Right lobe of liver (tissue), 4 donors: ENCODE results near the gene C2orf76.

Experiments
- POLR2A ChIP-seq: fragments of 450-650 bp; IDR thresholded peaks from one replicate; pipeline ENCODE4 v1.6.1; 2017; ENCODE audit warnings: antibody characterized with exemption, mild to moderate bottlenecking
- TF ChIP-seq, protein P1 (sequence below), 4 donors: fragments of 200-600 bp in 3 of 4; fragments of 450-650 bp in 1 of 4; IDR thresholded peaks; one replicate each; pipeline versions ENCODE4 v1.5.1 to v1.8.0; 2016 to 2022; ENCODE audit warnings: antibody characterized with exemption in 4 of 4, mild to moderate bottlenecking in 2 of 4
- donor health status: DM: no; HTN: no; CAD: no.
- donor health status: DM: no; HTN: no; CAD: no.
- donor health status: DM: no; HTN: yes; CAD: no.

DNA sequence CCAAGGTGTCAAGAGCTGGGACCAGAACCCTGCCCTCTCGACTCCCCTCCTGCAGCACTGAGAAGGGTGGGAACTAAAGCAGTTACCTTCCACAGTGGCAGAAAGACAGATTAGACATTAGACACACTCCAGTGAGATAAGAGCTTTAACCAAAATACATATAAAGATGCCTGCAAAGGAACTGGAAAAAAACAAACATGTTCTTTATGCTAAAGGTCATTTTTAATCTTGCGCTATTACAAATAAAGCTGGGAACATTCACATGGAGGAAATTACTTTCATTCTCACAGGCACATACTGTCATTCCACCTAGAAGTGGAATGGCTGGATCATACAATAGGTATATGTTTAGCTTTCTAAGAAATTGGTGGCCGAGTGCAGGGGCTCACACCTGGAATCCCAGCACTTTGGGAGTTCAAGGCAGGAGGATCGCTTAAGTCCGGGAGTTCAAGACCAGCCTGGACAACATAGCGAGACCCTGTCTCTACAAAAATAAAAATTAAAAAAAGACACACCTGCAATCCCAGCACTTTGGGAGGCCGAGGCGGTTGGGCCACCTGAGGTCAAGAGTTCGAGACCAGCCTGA, 41.9 kb downstream of the C2orf76 start:
- TF ChIP-seq, protein P1, sequence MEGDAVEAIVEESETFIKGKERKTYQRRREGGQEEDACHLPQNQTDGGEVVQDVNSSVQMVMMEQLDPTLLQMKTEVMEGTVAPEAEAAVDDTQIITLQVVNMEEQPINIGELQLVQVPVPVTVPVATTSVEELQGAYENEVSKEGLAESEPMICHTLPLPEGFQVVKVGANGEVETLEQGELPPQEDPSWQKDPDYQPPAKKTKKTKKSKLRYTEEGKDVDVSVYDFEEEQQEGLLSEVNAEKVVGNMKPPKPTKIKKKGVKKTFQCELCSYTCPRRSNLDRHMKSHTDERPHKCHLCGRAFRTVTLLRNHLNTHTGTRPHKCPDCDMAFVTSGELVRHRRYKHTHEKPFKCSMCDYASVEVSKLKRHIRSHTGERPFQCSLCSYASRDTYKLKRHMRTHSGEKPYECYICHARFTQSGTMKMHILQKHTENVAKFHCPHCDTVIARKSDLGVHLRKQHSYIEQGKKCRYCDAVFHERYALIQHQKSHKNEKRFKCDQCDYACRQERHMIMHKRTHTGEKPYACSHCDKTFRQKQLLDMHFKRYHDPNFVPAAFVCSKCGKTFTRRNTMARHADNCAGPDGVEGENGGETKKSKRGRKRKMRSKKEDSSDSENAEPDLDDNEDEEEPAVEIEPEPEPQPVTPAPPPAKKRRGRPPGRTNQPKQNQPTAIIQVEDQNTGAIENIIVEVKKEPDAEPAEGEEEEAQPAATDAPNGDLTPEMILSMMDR (IDR thresholded peaks at IDR 0.05) = no peak
- no peak for TF ChIP-seq POLR2A
